NCI-H1694 (cell line): ENCODE measurements around the gene ELK4.

ENCODE experiments used
- DNase-seq: peaks from one replicate; lab custom pipeline; 2025; lab: John Stamatoyannopoulos, UW

ELK4 gene

GRCh38 chr1:205580923-205581180, 51.0 kb downstream of the ELK4 start:
- DNase-seq, result no peak

DNA sequence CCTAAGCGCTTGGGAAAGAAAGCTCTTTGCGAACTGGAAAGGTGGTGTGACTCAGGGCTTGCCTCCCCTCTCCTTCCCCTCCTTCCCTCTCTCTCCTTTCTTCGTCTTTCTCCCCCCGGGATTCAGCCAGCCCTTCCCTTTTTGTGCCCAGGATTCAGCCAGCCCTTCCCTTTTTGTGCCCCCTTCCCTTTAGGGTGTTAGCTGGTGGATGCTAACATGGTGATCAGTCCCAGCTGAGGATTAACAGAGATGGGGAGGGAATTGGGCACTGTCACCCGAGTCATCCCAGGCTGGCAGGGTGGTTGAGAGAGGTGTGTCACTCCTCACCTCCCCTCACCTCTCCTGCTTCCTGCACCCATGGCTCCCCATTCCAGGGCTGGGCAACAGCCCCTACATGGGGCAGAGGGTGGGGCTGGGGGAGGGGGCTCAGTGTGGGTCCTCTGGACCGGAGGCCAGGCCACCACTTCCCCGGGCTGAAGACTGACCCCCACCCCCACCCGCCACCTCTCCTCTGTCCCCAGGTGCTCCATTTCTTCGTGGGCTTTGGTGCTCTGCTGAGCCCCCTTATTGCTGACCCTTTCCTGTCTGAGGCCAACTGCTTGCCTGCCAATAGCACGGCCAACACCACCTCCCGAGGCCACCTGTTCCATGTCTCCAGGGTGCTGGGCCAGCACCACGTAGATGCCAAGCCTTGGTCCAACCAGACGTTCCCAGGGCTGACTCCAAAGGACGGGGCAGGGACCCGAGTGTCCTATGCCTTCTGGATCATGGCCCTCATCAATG, 51.5 kb downstream of the ELK4 start:
- no peak for DNase-seq

DNA sequence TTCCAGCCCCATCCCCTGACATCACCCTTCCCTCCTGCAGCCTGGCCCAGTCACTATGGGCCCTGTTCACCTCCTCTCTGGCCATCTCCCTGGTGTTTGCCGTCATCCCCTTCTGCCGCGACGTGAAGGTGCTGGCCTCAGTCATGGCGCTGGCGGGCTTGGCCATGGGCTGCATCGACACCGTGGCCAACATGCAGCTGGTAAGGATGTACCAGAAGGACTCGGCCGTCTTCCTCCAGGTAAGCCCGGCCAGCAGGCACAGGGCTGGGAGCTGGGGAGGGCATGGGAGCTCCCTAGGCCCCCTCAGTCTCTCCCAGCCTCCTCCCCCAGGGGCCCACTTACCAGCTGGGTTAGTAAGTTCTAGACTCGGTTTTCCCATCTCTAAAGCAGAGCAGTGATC, 52.1 kb downstream of the ELK4 start:
- no peak for DNase-seq

- no peak for DNase-seq
These were observed 52.8 kb downstream of the ELK4 start for GRCh38 chr1:205578780-205579571.

DNA sequence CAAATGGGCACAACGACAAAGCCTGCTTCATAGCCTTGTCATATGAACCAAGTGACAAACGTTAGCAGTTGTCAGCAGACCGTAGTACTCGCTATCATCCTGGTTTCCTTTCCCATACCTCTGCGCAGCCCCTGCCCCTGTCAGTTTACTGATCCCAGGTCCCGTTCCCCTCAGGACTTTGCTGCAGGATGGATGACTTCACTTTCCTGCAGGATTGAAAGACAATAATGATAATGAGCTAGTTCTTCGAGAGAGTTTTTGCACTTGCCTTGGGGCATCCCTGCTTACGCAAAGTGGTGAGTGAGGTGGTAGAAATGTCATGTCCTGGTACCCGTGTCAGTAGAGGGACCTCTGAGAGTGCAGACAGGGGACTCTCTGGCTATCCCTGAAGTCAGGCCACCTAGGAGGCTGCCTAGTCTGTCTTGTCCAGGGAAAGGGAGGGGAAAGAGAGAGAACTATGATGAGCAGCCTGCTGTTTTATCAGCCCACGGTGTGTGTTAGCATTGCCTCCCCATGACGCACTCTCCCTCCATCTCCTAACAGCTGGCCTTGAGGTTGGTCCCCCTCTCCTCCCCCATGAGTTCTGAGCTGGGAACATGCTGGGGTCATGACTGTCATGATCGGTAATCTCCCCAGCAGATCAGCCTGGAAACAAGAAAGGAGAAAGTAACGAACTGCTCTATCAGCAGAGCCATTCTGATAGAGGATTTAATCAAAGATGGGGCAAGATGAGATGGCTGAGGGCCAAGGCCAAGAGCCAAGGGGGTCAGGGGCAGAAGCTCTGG, 53.7 kb downstream of the ELK4 start:
- DNase-seq, result no peak

DNA sequence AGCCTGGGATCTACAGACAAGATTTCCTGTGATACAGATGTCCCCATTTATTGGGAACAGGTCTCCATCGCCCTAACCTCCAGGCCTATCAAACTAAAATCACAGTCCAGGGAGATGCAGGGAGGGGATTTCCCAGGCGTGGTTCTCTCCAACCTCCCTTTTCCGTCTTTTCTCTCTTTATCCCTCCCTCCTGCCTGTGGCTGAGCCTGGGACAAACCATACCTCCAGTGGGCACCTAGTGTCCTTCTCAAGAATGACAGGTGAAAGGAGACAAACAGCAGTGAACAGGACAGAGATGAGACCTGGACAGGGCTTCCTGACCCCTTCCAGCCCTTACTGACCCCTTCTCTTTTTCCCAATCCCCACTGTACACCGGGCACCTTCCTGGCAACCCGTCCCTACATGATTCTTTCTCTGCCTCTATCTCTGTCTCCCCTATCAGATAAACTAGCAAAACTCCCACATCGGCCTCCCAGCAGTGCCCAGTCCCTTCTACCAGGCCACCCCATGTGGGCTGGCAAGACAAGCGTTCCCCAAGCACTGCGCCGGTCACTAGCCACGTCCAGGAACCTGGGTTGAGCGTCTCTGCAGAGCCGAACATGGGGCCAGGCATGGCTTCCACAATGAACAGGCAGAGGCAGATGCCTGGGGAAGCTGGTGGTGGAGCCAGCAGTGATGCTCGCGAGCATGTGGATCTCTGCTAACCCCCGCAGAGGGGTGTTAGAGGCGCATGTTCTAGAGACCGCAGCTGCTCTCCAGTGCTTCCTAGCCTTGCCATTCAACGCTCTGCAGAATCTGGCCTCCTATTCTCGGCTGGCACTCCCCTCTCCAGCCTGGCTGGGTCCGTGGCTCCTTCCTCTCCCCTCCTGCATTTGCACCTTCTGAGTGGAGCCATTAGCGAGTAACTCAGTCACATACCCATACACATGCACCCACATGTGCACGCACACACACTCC, 54.7 kb downstream of the ELK4 start:
- no peak for DNase-seq

DNA sequence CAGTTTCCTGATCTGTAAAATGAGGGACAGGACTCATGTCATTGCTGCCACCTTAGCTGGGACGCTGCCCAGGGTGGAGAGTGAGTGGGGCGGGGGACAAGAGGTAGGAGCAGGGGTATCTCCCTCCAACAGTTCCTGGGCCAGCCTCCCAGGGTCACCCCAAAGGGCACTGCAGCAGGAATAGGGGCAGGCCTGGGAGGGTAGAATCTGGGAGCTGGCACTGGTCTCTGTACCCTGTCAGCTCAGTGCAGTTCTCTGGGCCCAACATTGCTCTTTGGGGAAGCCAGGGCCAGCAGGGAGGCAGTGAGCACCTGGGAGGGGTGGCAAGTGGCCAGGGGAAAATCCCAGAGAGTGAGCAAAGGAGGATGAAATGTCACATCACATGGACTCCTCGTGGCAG, 55.8 kb downstream of the ELK4 start:
- DNase-seq, result no peak

DNA sequence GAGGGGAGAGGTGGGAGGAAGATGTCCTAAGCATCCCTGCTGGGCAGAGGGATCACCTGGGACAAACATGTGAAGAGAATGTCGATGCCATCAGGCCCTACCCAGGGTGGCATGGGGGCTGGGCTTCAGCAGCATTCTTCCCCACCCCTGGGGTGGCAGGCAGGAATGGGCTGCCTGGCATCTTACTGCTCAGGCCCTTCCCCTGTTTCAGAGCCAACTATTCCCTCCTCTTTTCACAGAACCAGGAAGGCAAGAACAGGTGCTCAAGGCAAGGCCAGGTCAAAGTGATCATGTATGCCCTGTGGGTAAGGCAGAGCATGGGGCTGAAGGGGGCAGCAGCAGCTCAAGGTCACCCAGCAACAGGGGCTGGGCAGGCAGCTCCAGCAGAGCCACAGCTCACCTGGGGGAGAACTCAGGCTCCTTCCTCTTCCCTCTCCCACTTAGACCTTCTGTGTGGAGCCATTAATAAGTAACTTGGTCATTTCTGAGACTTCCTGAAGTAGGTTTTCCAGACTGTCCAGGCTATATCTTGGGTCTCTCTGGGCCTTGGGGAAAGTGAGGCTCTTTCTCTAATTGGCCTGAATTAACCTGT, 56.4 kb downstream of the ELK4 start:
- no peak for DNase-seq

DNA sequence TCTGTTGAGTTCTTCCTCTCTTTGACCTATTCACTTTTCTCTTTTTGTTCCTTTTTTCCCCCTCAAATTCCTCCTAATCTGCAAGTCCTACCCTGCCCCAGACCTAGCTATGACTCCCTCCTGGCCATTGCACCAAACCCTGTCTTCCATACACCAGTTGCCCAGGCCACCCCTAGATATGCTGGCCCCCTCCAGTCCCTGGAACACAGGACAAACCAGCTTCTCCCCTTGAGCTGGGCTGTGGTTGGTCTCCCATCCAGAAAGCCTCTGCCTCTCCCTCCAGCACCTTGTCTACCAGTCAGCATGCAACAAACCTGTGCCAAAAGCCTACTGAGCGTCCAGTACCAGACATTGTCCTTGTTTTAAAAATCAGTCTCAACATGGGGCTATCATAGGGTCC, 59.4 kb downstream of the ELK4 start:
- DNase-seq, result no peak

DNA sequence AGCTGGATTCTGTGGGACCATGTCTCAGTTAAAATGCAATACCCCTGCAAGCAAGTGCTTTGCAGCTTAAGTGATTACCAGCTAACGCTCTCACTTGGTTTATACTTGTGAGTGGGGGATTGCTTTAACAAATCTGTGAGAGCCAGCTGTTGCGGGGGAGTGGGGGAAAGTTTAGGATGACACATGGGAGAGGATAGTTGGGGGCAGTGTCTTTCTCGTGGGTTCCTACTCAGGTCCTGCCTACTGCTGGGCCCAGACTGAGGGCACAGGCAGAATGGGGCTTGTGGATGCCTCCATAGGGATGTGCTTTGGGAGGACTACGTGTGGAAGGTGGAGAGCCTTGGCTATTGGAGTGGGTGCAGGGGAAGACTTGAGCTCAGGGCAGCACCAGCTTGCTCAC, 60.1 kb downstream of the ELK4 start:
- DNase-seq, result no peak

DNA sequence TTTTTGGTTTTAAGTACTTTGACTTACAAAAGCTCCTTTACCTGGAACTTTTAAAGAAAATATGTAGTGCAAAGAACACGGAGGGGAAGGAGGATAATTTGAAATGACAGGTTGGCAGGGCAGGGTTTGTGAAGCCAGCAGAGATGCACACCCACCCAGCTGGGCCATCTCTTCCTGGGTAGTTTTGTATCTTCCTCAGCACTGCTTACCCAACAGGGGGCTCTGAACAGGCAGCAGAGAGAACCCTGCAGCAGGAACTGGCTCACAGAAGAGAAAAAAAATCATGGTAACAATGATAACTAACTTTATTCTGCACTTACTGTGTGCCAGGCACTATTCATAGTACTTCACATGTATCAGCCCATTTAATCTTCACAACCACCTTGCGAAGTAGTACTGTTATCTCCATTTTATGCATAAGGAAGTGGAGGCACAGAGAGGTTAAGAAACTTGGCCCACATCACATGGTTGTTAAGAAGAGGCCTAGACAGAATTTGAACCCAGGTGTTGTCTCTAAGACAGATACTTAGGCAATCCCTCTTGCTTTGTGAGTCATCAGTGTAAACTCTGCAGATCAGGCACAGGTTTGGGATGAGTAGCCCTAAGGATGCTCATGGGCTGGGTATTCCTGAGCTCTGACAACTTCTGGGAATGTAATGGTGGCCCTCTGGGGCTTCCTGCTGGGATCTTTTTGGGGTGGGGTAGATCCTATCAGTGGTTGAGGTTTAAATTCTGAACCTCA, 60.8 kb downstream of the ELK4 start:
- DNase-seq, result no peak

DNA sequence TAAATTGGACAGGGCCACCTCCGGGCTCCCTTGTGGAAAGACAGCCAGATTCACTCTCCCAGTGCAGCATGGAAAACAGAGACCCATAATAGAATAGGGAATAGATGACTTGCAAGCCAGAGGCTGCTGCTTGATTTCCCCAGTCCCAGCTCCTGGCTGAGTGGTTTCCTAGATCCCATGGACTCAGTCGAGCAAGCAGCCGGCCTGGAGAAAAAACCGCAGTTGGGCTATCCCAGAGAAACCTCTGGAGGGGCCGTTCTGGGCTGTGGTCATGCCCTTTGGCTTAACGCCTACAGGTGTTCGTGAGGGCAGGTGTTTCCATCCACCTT, 61.7 kb downstream of the ELK4 start:
- no peak for DNase-seq

DNA sequence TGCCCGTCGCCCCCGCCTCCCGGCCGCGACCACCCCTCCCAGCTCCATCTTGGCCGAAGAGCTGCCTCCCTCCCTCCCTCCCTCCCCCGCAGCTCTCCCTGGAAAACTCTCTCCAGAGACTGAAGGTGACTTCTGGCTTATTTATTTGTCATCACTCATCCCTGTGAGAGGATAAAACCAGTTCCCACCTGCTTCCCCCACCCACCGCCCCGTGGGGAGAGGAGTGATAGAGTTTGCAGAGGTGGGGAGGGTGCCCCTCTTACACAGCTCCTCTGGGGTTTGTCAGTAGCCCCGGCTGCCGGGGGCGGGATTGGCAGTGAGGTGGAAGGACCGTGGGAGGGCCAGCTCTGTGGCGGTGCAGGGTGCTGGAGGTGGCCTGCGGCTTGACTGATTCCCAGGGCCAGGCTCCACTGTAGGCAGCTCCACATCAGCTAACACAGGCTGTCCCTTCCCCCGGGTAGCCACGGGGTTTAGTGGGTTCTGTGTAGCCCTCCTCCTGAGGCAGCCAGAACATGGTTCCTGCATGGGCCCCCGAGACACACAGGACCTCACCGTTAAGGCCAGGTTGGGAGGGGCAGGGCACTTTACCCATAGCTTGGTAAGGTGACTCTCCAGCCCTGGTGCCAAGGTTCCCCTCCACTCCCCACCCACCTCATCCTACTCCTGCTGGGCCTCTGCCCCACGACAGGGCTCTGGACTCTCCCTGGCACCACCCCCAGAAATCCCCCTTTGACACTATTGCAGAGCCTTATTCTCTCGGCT, 62.2 kb downstream of the ELK4 start:
- DNase-seq, result no peak

DNA sequence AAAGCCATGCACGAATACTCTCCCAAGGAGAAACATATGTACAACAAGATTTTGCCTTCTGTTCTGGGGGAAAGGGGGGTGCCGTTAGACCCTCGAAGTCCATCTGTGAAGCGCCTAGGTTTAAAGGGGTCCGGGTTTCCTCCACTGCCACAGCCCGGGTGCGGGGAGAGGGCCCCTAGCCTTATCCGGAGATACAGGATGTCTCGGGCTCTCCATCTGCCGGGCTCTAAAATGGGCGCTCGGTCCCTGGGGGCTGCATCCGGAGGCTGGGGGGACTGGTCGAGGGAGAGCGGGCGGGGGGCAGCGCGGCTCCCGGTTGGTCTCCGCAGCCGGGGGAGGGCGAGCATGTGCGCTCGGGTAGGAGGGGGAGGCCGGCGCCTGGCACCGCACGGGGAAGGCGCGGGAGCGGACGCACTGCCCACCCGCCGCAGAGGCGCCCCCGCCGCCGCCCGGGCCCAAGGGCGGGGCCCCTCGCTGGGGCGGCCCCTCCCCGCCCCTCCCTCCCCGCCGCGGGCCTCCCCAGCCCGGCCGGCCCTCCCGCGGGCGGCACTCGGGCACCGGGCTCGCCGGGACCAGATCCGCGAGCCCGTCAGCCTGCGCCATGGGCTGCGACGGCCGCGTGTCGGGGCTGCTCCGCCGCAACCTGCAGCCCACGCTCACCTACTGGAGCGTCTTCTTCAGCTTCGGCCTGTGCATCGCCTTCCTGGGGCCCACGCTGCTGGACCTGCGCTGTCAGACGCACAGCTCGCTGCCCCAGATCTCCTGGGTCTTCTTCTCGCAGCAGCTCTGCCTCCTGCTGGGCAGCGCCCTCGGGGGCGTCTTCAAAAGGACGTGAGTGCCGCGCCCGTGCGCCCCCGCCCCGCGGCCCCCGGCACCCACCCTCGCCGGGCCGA, 63.1 kb downstream of the ELK4 start:
- DNase-seq, result no peak

DNA sequence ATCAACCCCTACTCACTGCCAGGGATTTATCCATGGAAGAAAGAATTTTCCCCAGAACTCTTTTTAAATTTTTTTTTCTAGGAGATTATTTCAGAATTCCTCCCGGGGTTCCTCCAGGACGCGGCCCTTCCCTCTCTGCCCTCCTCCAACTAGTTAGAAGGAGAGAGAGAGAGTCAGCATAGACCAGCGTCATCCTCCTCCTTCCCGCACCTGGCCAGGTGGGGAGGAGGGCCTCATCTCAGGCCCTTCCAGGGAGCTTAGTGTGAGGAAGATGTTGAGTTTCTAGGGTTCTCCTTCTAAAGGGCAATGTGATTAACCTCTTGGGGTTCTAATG, 63.7 kb downstream of the ELK4 start:
- DNase-seq, result no peak

- no peak for DNase-seq
These were observed 64.1 kb downstream of the ELK4 start for GRCh38 chr1:205567716-205568115.

GRCh38 chr1:205565799-205566198, 66.0 kb downstream of the ELK4 start:
- DNase-seq, result no peak

- no peak for DNase-seq
These were observed 67.8 kb downstream of the ELK4 start for GRCh38 chr1:205563927-205564441.
